Mucosa of rectum (tissue), 2 donors: ENCODE measurements around the gene NRCAM.
"Not testable (repeated sequence)": the region's sequence is repeated elsewhere in the genome, so short reads cannot be mapped to it uniquely, and the experiment has no call there.

Experiments used
- H3K27ac ChIP-seq, 2 donors: one replicate each; pipeline ENCODE4 v1.7.0; 2013; ENCODE audit warnings: inconsistent platforms in 2 of 2, low read depth in 2 of 2, low read length in 2 of 2
- H3K27me3 ChIP-seq, 2 donors: one replicate each; pipeline ENCODE4 v1.7.0; 2013; ENCODE audit warnings: low read length in 2 of 2; ENCODE audit not compliant: control insufficient read depth in 2 of 2, insufficient read depth in 2 of 2
- H3K36me3 ChIP-seq, 2 donors: one replicate each; pipeline ENCODE4 v1.7.0; 2013; ENCODE audit warnings: low read length in 2 of 2; ENCODE audit not compliant: control insufficient read depth in 2 of 2, insufficient read depth in 2 of 2
- H3K4me1 ChIP-seq, 2 donors: one replicate each; pipeline ENCODE4 v1.7.0; 2013; ENCODE audit warnings: low read length in 2 of 2, mild to moderate bottlenecking in 1 of 2; ENCODE audit not compliant: control insufficient read depth in 2 of 2, insufficient read depth in 2 of 2
- H3K4me3 ChIP-seq, 2 donors: one replicate each; pipeline ENCODE4 v1.7.0; 2013; ENCODE audit warnings: low read length in 2 of 2
- H3K9ac ChIP-seq, 2 donors: one replicate each; pipeline ENCODE4 v1.7.0; 2013; ENCODE audit warnings: low read length in 2 of 2, low read depth in 1 of 2, mild to moderate bottlenecking in 1 of 2
- H3K9me3 ChIP-seq, 2 donors: one replicate each; pipeline ENCODE4 v1.7.0; 2013; ENCODE audit warnings: low read length in 2 of 2; ENCODE audit not compliant: control insufficient read depth in 2 of 2
- donor health status: healthy.
- donor health status: Normal muscosa, but diverticular disease.

NRCAM gene

GRCh38 chr7:108274447-108274846 is 181.8 kb downstream of the NRCAM start:
- H3K36me3 ChIP-seq, H3K9me3 ChIP-seq, H3K9ac ChIP-seq, H3K4me3 ChIP-seq, H3K27me3 ChIP-seq, H3K27ac ChIP-seq, H3K4me1 ChIP-seq: not testable (repeated sequence)

GRCh38 chr7:108272891-108273290 is 183.3 kb downstream of the NRCAM start:
- not testable (repeated sequence) for H3K4me1 ChIP-seq, H3K27me3 ChIP-seq, H3K27ac ChIP-seq, H3K9ac ChIP-seq, H3K9me3 ChIP-seq, H3K36me3 ChIP-seq, H3K4me3 ChIP-seq

- H3K36me3 ChIP-seq: no peaks in the 10 kb centered on the region
- H3K27me3 ChIP-seq: no peaks in the 10 kb centered on the region
- H3K9me3 ChIP-seq: no peaks in the 10 kb centered on the region
- no peaks in the 10 kb centered on the region for H3K4me1 ChIP-seq
- no peak overlapping the region for H3K9ac ChIP-seq
- H3K27ac ChIP-seq: no peak overlapping the region
- H3K4me3 ChIP-seq: no peak overlapping the region
Measured at GRCh38 chr7:108270385-108271015, 185.7 kb downstream of the NRCAM start.

- Histone ChIP-seq H3K9me3 (no peaks in the 10 kb centered on the region), H3K4me1 (no peaks in the 10 kb centered on the region), H3K9ac (no peak overlapping the region), H3K4me3 (no peak overlapping the region), H3K36me3 (no peaks in the 10 kb centered on the region), H3K27me3 (no peaks in the 10 kb centered on the region), H3K27ac (no peak overlapping the region)
Measured at GRCh38 chr7:108268200-108268820, 187.9 kb downstream of the NRCAM start.

- Histone ChIP-seq H3K27ac (no peak overlapping the region), H3K9ac (no peak overlapping the region), H3K9me3 (no peaks in the 10 kb centered on the region), H3K4me3 (no peak overlapping the region), H3K36me3 (no peaks in the 10 kb centered on the region), H3K27me3 (no peaks in the 10 kb centered on the region), H3K4me1 (no peaks in the 10 kb centered on the region)
Measured at GRCh38 chr7:108267615-108268014, 188.6 kb downstream of the NRCAM start.

GRCh38 chr7:108266491-108266890 is 189.7 kb downstream of the NRCAM start:
- H3K9ac ChIP-seq: no peak overlapping the region
- no peaks in the 10 kb centered on the region for H3K36me3 ChIP-seq
- H3K9me3 ChIP-seq: no peaks in the 10 kb centered on the region
- H3K27ac ChIP-seq: no peak overlapping the region
- no peaks in the 10 kb centered on the region for H3K4me1 ChIP-seq
- no peak overlapping the region for H3K4me3 ChIP-seq
- no peaks in the 10 kb centered on the region for H3K27me3 ChIP-seq

- H3K27ac ChIP-seq: no peak overlapping the region
- no peaks in the 10 kb centered on the region for H3K27me3 ChIP-seq
- no peaks in the 10 kb centered on the region for H3K36me3 ChIP-seq
- no peaks in the 10 kb centered on the region for H3K9me3 ChIP-seq
- H3K9ac ChIP-seq: no peak overlapping the region
- H3K4me1 ChIP-seq: no peaks in the 10 kb centered on the region
- no peak overlapping the region for H3K4me3 ChIP-seq
Measured at GRCh38 chr7:108266035-108266434, 190.2 kb downstream of the NRCAM start.

GRCh38 chr7:108265007-108265406 is 191.2 kb downstream of the NRCAM start:
- no peaks in the 10 kb centered on the region for H3K36me3 ChIP-seq
- H3K27me3 ChIP-seq: no peaks in the 10 kb centered on the region
- no peak overlapping the region for H3K27ac ChIP-seq
- H3K4me1 ChIP-seq: no peaks in the 10 kb centered on the region
- H3K9ac ChIP-seq: no peak overlapping the region
- no peaks in the 10 kb centered on the region for H3K9me3 ChIP-seq
- no peak overlapping the region for H3K4me3 ChIP-seq

GRCh38 chr7:108263425-108263824 is 192.8 kb downstream of the NRCAM start:
- no peaks in the 10 kb centered on the region for H3K27me3 ChIP-seq
- no peak overlapping the region for H3K4me3 ChIP-seq

GRCh38 chr7:108261560-108262255 is 194.5 kb downstream of the NRCAM start:
- Histone ChIP-seq H3K9me3 (no peaks in the 10 kb centered on the region), H3K27me3 (no peaks in the 10 kb centered on the region), H3K9ac (no peak overlapping the region), H3K4me3 (no peak overlapping the region), H3K27ac (no peak overlapping the region), H3K4me1 (no peaks in the 10 kb centered on the region), H3K36me3 (no peaks in the 10 kb centered on the region)

More at GRCh38 chr7:108263425-108263824, 192.8 kb downstream of the NRCAM start:
- Histone ChIP-seq H3K36me3 (no peaks in the 10 kb centered on the region), H3K4me1 (no peaks in the 10 kb centered on the region), H3K27ac (no peak overlapping the region), H3K9me3 (no peaks in the 10 kb centered on the region), H3K9ac (no peak overlapping the region)
